Spleen (tissue), 11 donors: Measurements from ENCODE around the gene LPP. TPM values are rescaled to one million over a fixed set of nuclear protein-coding genes. Genes with fewer than 3 reads are reported as not detected.
A peak's percentile ranks its signal among the peaks of the same experiment; 100 is the strongest.

Experiments
- DNase-seq: peaks from one replicate; pipeline ENCODE4 v3.0.0-alpha.2; 2020
- H3K27ac ChIP-seq, 8 donors: fragments of 200-600 bp; sonication (generic) in 7 of 8; 1 replicate in 4 of 8; 2 replicates in 4 of 8; pipeline versions ENCODE4 v1.5.0 to v1.8.0; 2016 to 2021; ENCODE audit warnings: inconsistent platforms in 4 of 8, mild to moderate bottlenecking in 4 of 8, moderate library complexity in 1 of 8
- H3K27me3 ChIP-seq, 7 donors: fragments of 200-600 bp; sonication (generic) in 6 of 7; replicated peaks in 1 of 7; 1 replicate in 4 of 7; 2 replicates in 3 of 7; pipeline versions ENCODE4 v1.5.0 to v1.8.0; 2016 to 2021; ENCODE audit warnings: inconsistent platforms in 3 of 7, mild to moderate bottlenecking in 1 of 7
- H3K36me3 ChIP-seq, 6 donors: fragments of 200-600 bp; sonication (generic) in 5 of 6; 1 replicate in 4 of 6; 2 replicates in 2 of 6; pipeline versions ENCODE4 v1.5.0 to v1.8.0; 2016 to 2021; ENCODE audit warnings: inconsistent platforms in 2 of 6
- H3K4me1 ChIP-seq, 6 donors: fragments of 200-600 bp; sonication (generic) in 5 of 6; 1 replicate in 3 of 6; 2 replicates in 3 of 6; pipeline versions ENCODE4 v1.5.0 to v1.8.0; 2016 to 2021; ENCODE audit warnings: inconsistent platforms in 3 of 6
- H3K4me3 ChIP-seq, 8 donors: fragments of 200-600 bp; sonication (generic) in 7 of 8; 1 replicate in 4 of 8; 2 replicates in 4 of 8; pipeline versions ENCODE4 v1.5.0 to v1.8.0; 2016 to 2021; ENCODE audit warnings: inconsistent platforms in 4 of 8, mild to moderate bottlenecking in 4 of 8, moderate library complexity in 2 of 8
- H3K9me3 ChIP-seq, 8 donors: fragments of 200-600 bp; sonication (generic) in 7 of 8; 1 replicate in 4 of 8; 2 replicates in 4 of 8; pipeline versions ENCODE4 v1.5.0 to v1.8.0; 2016 to 2021; ENCODE audit warnings: inconsistent platforms in 4 of 8
- CTCF ChIP-seq, 11 experiments: fragments of 200-600 bp in 7 of 11; fragments of 450-650 bp in 4 of 11; sonication (generic) in 4 of 11; IDR thresholded peaks in 8 of 11; conservative IDR thresholded peaks in 3 of 11; 1 replicate in 7 of 11; 2 replicates in 4 of 11; pipeline versions ENCODE4 v1.4.0 to v1.8.0; 2016 to 2021; ENCODE audit warnings: antibody characterized with exemption in 11 of 11, inconsistent platforms in 4 of 11, mild to moderate bottlenecking in 1 of 11
- POLR2A ChIP-seq, 3 donors: fragments of 450-650 bp; IDR thresholded peaks; one replicate each; pipeline ENCODE4 v1.5.1; 2017; ENCODE audit warnings: antibody characterized with exemption in 3 of 3, mild to moderate bottlenecking in 1 of 3
- POLR2AphosphoS5 ChIP-seq, 3 donors: sonication (generic); formaldehyde crosslinking; IDR thresholded peaks; one replicate each; pipeline ENCODE4 v1.5.1; 2017; ENCODE audit warnings: antibody characterized with exemption in 3 of 3
- WGBS, 5 donors: extraction: QIAGEN DNeasy Blood & Tissue Kit in 3 of 5; methylation state at CpG; one replicate each; pipeline versions ENCODE4 v1.1.5 to v1.1.7; 2013 to 2018; 5-methylcytosine and 5-hydroxymethylcytosine counted together
- intact Hi-C: fragments of 100-400 bp; cut with DNase I; formaldehyde crosslinking; loops from one replicate; pipeline ENCODE4 v1.15.0; 2023; ENCODE audit warnings: low total_unique reads
- polyA plus RNA-seq, 3 donors: library from polyadenylated mRNA; stranded (reverse); fragments of 200-250 nt; gene quantifications; one replicate each; pipeline ENCODE4 v1.2.1, GENCODE V29; 2013
- total RNA-seq, 7 donors: library from RNA; depleted of rRNA in 3 of 7; stranded (reverse); fragments of >200 nt in 3 of 7; fragmentation: NEBNext Ultra II Directional in 4 of 7; extraction: Animal tissue kit (Norgen Biotek cat#: 25700) in 4 of 7; gene quantifications; one replicate each; pipeline versions ENCODE4 v1.1.0 to v1.2.1, GENCODE V29; 2016 to 2021
- donor health status: healthy with polysubstance abuse.
- donor health status: DM: no; HTN: no; CAD: no; lungs with moderate emphysema.
- donor health status: DM: no; HTN: no; CAD: no.
- donor health status: Bipolar disorder and iron deficiency.
- donor health status: healthy.
- donor health status: DM: no; HTN: no; CAD: no.
- donor health status: DM: yes; HTN: yes; CAD: no.

LPP gene
- total and polyA plus RNA-seq, 10 donors: 2.4 to 270 (median 156) TPM

GRCh38 chr3:188780193-188781147, 626.5 kb downstream of the LPP start:
- no peak overlapping the region for H3K4me3 ChIP-seq
- H3K36me3 ChIP-seq: no peaks in the 10 kb centered on the region
- intact Hi-C loops: no loop called here
- H3K27ac ChIP-seq: peak overlapping the region in 5 of 8 donors; percentile 44 to 61 (median 55)
- no peaks in the 10 kb centered on the region for H3K9me3 ChIP-seq
- H3K4me1 ChIP-seq: peaks cover 0 to 36% (median 10%) of the 10 kb centered on the region in 6 donors
- H3K27me3 ChIP-seq: no peaks in the 10 kb centered on the region
- no peak for DNase-seq
- TF ChIP-seq POLR2AphosphoS5 (IDR thresholded peaks at IDR 0.05): peak in 1 of 3 donors; percentile 69
- TF ChIP-seq CTCF (IDR thresholded peaks at IDR 0.05 in 8 of 11, conservative IDR thresholded peaks at IDR 0.05 in 3 of 11): no peak
- 52 to 73% (median 67%) methylated on average over 5 of the region's 5 CpGs for WGBS, 5 donors

GRCh38 chr3:188782613-188783124, 628.7 kb downstream of the LPP start:
- Histone ChIP-seq H3K27me3 (no peaks in the 10 kb centered on the region), H3K4me3 (no peak overlapping the region), H3K27ac (peak overlapping the region in 4 of 8 donors; percentile 9 to 46 (median 20)), H3K36me3 (no peaks in the 10 kb centered on the region), H3K9me3 (no peaks in the 10 kb centered on the region), H3K4me1 (peaks cover 0 to 36% (median 11%) of the 10 kb centered on the region in 6 donors)
- TF ChIP-seq POLR2A (IDR thresholded peaks at IDR 0.05) (no peak), POLR2AphosphoS5 (IDR thresholded peaks at IDR 0.05) (no peak), CTCF (IDR thresholded peaks at IDR 0.05 in 8 of 11, conservative IDR thresholded peaks at IDR 0.05 in 3 of 11) (no peak)
- intact Hi-C loops: no loop called here
- DNase-seq: no peak
- WGBS, 5 donors: 62 to 82% (median 66%) methylated on average over 2 of the region's 2 CpGs

GRCh38 chr3:188786424-188786823, 632.5 kb downstream of the LPP start:
- no peak for TF ChIP-seq POLR2A (IDR thresholded peaks at IDR 0.05)
- TF ChIP-seq CTCF (IDR thresholded peaks at IDR 0.05 in 8 of 11, conservative IDR thresholded peaks at IDR 0.05 in 3 of 11): no peak
- no peak for TF ChIP-seq POLR2AphosphoS5 (IDR thresholded peaks at IDR 0.05)
- H3K27me3 ChIP-seq: no peaks in the 10 kb centered on the region
- H3K36me3 ChIP-seq: no peaks in the 10 kb centered on the region
- no peak overlapping the region for H3K4me3 ChIP-seq
- H3K4me1 ChIP-seq: peaks cover 0 to 30% (median 14%) of the 10 kb centered on the region in 6 donors
- H3K9me3 ChIP-seq: no peaks in the 10 kb centered on the region
- 83 to 97% (median 92%) methylated on average over 2 of the region's 2 CpGs for WGBS, 5 donors
- intact Hi-C loops: no loop called here
- H3K27ac ChIP-seq: no peak overlapping the region
- DNase-seq: no peak

- Histone ChIP-seq H3K36me3 (peaks cover 0 to 7% (median 0%) of the 10 kb centered on the region in 6 donors), H3K4me3 (no peak overlapping the region), H3K4me1 (peaks cover 0 to 22% (median 7%) of the 10 kb centered on the region in 6 donors), H3K27me3 (no peaks in the 10 kb centered on the region), H3K9me3 (no peaks in the 10 kb centered on the region), H3K27ac (no peak overlapping the region)
- intact Hi-C loops: no loop called here
- WGBS, 5 donors: 24 to 61% (median 53%) methylated on average over 5 of the region's 5 CpGs
- DNase-seq: no peak
- TF ChIP-seq CTCF (IDR thresholded peaks at IDR 0.05 in 8 of 11, conservative IDR thresholded peaks at IDR 0.05 in 3 of 11) (no peak), POLR2A (IDR thresholded peaks at IDR 0.05) (no peak), POLR2AphosphoS5 (IDR thresholded peaks at IDR 0.05) (no peak)
These were observed 634.7 kb downstream of the LPP start for GRCh38 chr3:188788621-188789081.
